Astrocyte (in vitro differentiated cells and primary cell): Measurements from ENCODE around the gene ATP8A1. TPM values are rescaled to one million over a fixed set of nuclear protein-coding genes. Genes with fewer than 3 reads are reported as not detected.

Experiments
- DNase-seq: peaks from one replicate; pipeline ENCODE4 v3.0.0-alpha.2; 2010; ENCODE audit warnings: low read depth
- FAIRE-seq: peaks from 2 replicates; lab custom pipeline; 2011; peaks lifted over from hg19 to GRCh38; lab: Jason Lieb, UNC
- H2AFZ ChIP-seq: 2 replicates; pipeline ENCODE4 v1.6.0; 2012; ENCODE audit warnings: low read depth, low read length, inconsistent platforms
- H3K27ac ChIP-seq: 2 replicates; pipeline ENCODE4 v1.5.1; 2011; ENCODE audit warnings: low read depth, low read length, inconsistent platforms
- H3K27me3 ChIP-seq: 2 replicates; pipeline ENCODE4 v1.6.0; 2011; ENCODE audit warnings: low read length, inconsistent platforms; ENCODE audit not compliant: insufficient read depth
- H3K36me3 ChIP-seq: 2 replicates; pipeline ENCODE4 v1.5.1; 2011; ENCODE audit warnings: low read length, inconsistent platforms; ENCODE audit not compliant: insufficient read depth
- H3K4me1 ChIP-seq: 2 replicates; pipeline ENCODE4 v1.5.1; 2011; ENCODE audit warnings: low read length, inconsistent platforms; ENCODE audit not compliant: insufficient read depth
- H3K4me2 ChIP-seq: 2 replicates; pipeline ENCODE4 v1.6.0; 2012; ENCODE audit warnings: low read length, inconsistent platforms
- H3K4me3 ChIP-seq: 2 replicates; pipeline ENCODE4 v1.5.1; 2011; ENCODE audit warnings: low read depth, mild to moderate bottlenecking, low read length, inconsistent platforms; ENCODE audit not compliant: insufficient read depth
- H3K79me2 ChIP-seq: 2 replicates; pipeline ENCODE4 v1.6.0; 2012; ENCODE audit warnings: mild to moderate bottlenecking, low read length, inconsistent platforms; ENCODE audit not compliant: insufficient read depth
- H3K9ac ChIP-seq: 2 replicates; pipeline ENCODE4 v1.6.0; 2012; ENCODE audit warnings: mild to moderate bottlenecking, low read length, inconsistent platforms
- H3K9me3 ChIP-seq: 2 replicates; pipeline ENCODE4 v1.5.1; 2012; ENCODE audit warnings: low read depth, mild to moderate bottlenecking, low read length, inconsistent platforms; ENCODE audit not compliant: insufficient read depth
- H4K20me1 ChIP-seq: 2 replicates; pipeline ENCODE4 v1.6.0; 2012; ENCODE audit warnings: low read length, inconsistent platforms; ENCODE audit not compliant: insufficient read depth
- H3K27ac Mint-ChIP-seq: one replicate; pipeline ENCODE4 v1.8.0; 2021; ENCODE audit warnings: mild to moderate bottlenecking, mixed read lengths; ENCODE audit not compliant: unreplicated experiment
- H3K27me3 Mint-ChIP-seq: one replicate; pipeline ENCODE4 v1.8.0; 2021; ENCODE audit warnings: low read depth, mixed read lengths; ENCODE audit not compliant: unreplicated experiment
- H3K36me3 Mint-ChIP-seq: one replicate; pipeline ENCODE4 v1.8.0; 2021; ENCODE audit warnings: low read depth, mixed read lengths; ENCODE audit not compliant: unreplicated experiment
- H3K4me1 Mint-ChIP-seq: one replicate; pipeline ENCODE4 v1.8.0; 2021; ENCODE audit warnings: low read depth, mixed read lengths; ENCODE audit not compliant: unreplicated experiment
- H3K4me3 Mint-ChIP-seq: one replicate; pipeline ENCODE4 v1.8.0; 2021; ENCODE audit warnings: mild to moderate bottlenecking, moderate library complexity, mixed read lengths; ENCODE audit not compliant: unreplicated experiment
- H3K9me3 Mint-ChIP-seq: one replicate; pipeline ENCODE4 v1.8.0; 2021; ENCODE audit warnings: mild to moderate bottlenecking, mixed read lengths; ENCODE audit not compliant: unreplicated experiment
- EZH2 ChIP-seq: IDR thresholded peaks from 2 replicates; pipeline ENCODE4 v1.6.1; 2012; ENCODE audit warnings: mild to moderate bottlenecking, low read length, inconsistent platforms; ENCODE audit not compliant: insufficient read depth
- total RNA-seq: library from RNA; stranded (reverse); gene quantifications from 2 replicates; pipeline ENCODE4 v1.2.1, GENCODE V29; 2021
- TF ChIP-seq, protein P1 (sequence below): IDR thresholded peaks from 2 replicates; pipeline ENCODE4 v1.5.1; 2011; ENCODE audit warnings: low read depth, mild to moderate bottlenecking, inconsistent platforms, low read length, moderate library complexity; ENCODE audit not compliant: insufficient read depth

Gene ATP8A1
- total RNA-seq, 1 donor from 2014 or later = 2.9 TPM

DNA sequence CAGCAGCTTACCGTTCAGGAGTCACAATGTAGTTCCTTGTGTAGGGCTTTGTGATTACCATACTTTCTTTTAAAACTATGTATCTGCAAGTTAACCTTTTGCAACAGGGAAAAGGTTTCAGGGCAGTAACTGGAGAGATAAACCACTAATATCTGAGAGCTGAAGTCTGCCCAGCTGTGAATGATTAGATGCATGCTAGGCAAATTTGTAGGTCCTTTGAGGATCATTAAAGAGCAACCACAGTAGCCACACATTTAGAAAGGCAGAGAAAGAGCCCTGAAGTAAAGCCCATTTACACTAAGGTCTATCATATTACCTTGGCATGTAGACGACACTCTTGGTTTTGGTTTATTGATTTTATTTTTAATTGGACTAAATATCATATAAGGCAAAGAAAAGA is 60.0 kb downstream of the ATP8A1 start:
- no peak for TF ChIP-seq EZH2
- TF ChIP-seq, protein P1, sequence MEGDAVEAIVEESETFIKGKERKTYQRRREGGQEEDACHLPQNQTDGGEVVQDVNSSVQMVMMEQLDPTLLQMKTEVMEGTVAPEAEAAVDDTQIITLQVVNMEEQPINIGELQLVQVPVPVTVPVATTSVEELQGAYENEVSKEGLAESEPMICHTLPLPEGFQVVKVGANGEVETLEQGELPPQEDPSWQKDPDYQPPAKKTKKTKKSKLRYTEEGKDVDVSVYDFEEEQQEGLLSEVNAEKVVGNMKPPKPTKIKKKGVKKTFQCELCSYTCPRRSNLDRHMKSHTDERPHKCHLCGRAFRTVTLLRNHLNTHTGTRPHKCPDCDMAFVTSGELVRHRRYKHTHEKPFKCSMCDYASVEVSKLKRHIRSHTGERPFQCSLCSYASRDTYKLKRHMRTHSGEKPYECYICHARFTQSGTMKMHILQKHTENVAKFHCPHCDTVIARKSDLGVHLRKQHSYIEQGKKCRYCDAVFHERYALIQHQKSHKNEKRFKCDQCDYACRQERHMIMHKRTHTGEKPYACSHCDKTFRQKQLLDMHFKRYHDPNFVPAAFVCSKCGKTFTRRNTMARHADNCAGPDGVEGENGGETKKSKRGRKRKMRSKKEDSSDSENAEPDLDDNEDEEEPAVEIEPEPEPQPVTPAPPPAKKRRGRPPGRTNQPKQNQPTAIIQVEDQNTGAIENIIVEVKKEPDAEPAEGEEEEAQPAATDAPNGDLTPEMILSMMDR = no peak
- no peaks in the 10 kb centered on the region for H3K79me2 ChIP-seq
- no peaks in the 10 kb centered on the region for H4K20me1 ChIP-seq
- Mint-ChIP-seq H3K27ac (no peak overlapping the region), H3K27me3 (no peaks in the 10 kb centered on the region), H3K4me1 (no peaks in the 10 kb centered on the region), H3K36me3 (no peaks in the 10 kb centered on the region), H3K4me3 (no peak overlapping the region), H3K9me3 (no peaks in the 10 kb centered on the region)
- H3K4me2 ChIP-seq = no peak overlapping the region
- no peak overlapping the region for H3K4me3 ChIP-seq
- FAIRE-seq = no peak
- H2AFZ ChIP-seq = no peak overlapping the region
- H3K36me3 ChIP-seq = no peaks in the 10 kb centered on the region
- DNase-seq = no peak
- no peak overlapping the region for H3K9ac ChIP-seq
- no peaks in the 10 kb centered on the region for H3K9me3 ChIP-seq
- no peaks in the 10 kb centered on the region for H3K4me1 ChIP-seq
- H3K27me3 ChIP-seq = no peaks in the 10 kb centered on the region
- H3K27ac ChIP-seq = no peak overlapping the region

DNA sequence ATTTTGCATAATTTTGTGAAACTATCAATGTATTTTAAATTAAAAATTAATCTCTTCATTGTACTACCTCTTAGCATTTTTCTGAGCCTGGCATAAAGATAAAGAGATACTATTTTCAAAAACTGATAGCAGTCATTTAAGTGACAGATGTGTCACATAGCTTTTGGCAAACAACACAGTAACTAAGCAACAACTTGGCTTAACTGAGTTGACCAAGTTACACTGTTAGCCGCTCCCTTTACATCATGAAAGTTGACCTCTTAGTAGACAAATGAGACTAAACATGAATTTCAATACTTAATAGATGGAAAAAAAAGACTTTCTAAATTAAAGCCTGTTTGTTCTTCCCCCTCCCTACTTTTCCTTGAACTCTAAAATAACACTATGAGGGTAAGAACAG is 62.0 kb downstream of the ATP8A1 start:
- Mint-ChIP-seq H3K36me3 (no peaks in the 10 kb centered on the region), H3K4me1 (no peaks in the 10 kb centered on the region), H3K4me3 (no peak overlapping the region), H3K27me3 (no peaks in the 10 kb centered on the region), H3K27ac (no peak overlapping the region), H3K9me3 (no peaks in the 10 kb centered on the region)
- FAIRE-seq (no peak), DNase-seq (no peak)
- Histone ChIP-seq H3K36me3 (no peaks in the 10 kb centered on the region), H3K27me3 (no peaks in the 10 kb centered on the region), H4K20me1 (no peaks in the 10 kb centered on the region), H2AFZ (no peak overlapping the region), H3K4me3 (no peak overlapping the region), H3K4me1 (no peaks in the 10 kb centered on the region), H3K27ac (no peak overlapping the region), H3K9ac (no peak overlapping the region), H3K79me2 (no peaks in the 10 kb centered on the region), H3K9me3 (no peaks in the 10 kb centered on the region), H3K4me2 (no peak overlapping the region)
- TF ChIP-seq EZH2 = no peak
- TF ChIP-seq, protein P1 = no peak

- no peak overlapping the region for H3K27ac ChIP-seq
These were observed 68.0 kb downstream of the ATP8A1 start for GRCh38 chr4:42588909-42589308.

More at GRCh38 chr4:42588909-42589308, 68.0 kb downstream of the ATP8A1 start:
- Histone ChIP-seq H3K9ac (no peak overlapping the region), H3K4me1 (no peaks in the 10 kb centered on the region), H3K9me3 (no peaks in the 10 kb centered on the region), H3K4me2 (no peak overlapping the region), H3K79me2 (no peaks in the 10 kb centered on the region), H3K27me3 (no peaks in the 10 kb centered on the region), H3K4me3 (no peak overlapping the region), H2AFZ (no peak overlapping the region), H4K20me1 (no peaks in the 10 kb centered on the region), H3K36me3 (no peaks in the 10 kb centered on the region)
- no peaks in the 10 kb centered on the region for H3K9me3 Mint-ChIP-seq
- no peak for FAIRE-seq
- TF ChIP-seq, protein P1 = no peak
- no peak for TF ChIP-seq EZH2
- H3K36me3 Mint-ChIP-seq = no peaks in the 10 kb centered on the region
- DNase-seq = no peak
- no peak overlapping the region for H3K27ac Mint-ChIP-seq
- no peak overlapping the region for H3K4me3 Mint-ChIP-seq
- no peaks in the 10 kb centered on the region for H3K27me3 Mint-ChIP-seq
- H3K4me1 Mint-ChIP-seq = no peaks in the 10 kb centered on the region
